Stomach (tissue), 9 donors: Measurements from ENCODE around the gene APOL4. TPM values are rescaled to one million over a fixed set of nuclear protein-coding genes. Genes with fewer than 3 reads are reported as not detected.

Experiments used
- DNase-seq, 2 donors: peaks; one replicate each; pipeline versions ENCODE4 v3.0.0 to v3.0.0-alpha.2; 2013 to 2019
- H3K27ac ChIP-seq, 5 donors: fragments of 200-600 bp in 4 of 5; sonication (generic) in 4 of 5; one replicate each; pipeline ENCODE4 v1.5.1; 2013 to 2019; ENCODE audit warnings: mild to moderate bottlenecking in 1 of 5, moderate library complexity in 1 of 5
- H3K27me3 ChIP-seq, 3 donors: fragments of 200-600 bp; sonication (generic); one replicate each; pipeline ENCODE4 v1.5.1; 2017 to 2019; ENCODE audit warnings: mixed run types in 1 of 3
- H3K36me3 ChIP-seq, 4 donors: fragments of 200-600 bp; sonication (generic); 1 replicate in 3 of 4; 2 replicates in 1 of 4; pipeline ENCODE4 v1.5.1; 2016 to 2019
- H3K4me1 ChIP-seq, 4 donors: fragments of 200-600 bp; sonication (generic); one replicate each; pipeline ENCODE4 v1.5.1; 2016 to 2019
- H3K4me3 ChIP-seq, 4 donors: fragments of 200-600 bp; sonication (generic) in 3 of 4; one replicate each; pipeline ENCODE4 v1.5.1; 2016 to 2019; ENCODE audit warnings: mild to moderate bottlenecking in 1 of 4
- H3K9me3 ChIP-seq, 4 donors: fragments of 200-600 bp; sonication (generic); one replicate each; pipeline ENCODE4 v1.5.1; 2016 to 2019
- CTCF ChIP-seq, 7 experiments: fragments of 450-650 bp in 4 of 7; fragments of 200-600 bp in 3 of 7; sonication (generic) in 3 of 7; IDR thresholded peaks; one replicate each; pipeline ENCODE4 v1.5.1; 2016 to 2019; ENCODE audit warnings: antibody characterized with exemption in 7 of 7, control low read depth in 2 of 7, mild to moderate bottlenecking in 1 of 7
- EP300 ChIP-seq: sonication (generic); formaldehyde crosslinking; IDR thresholded peaks from one replicate; pipeline ENCODE4 v1.6.1; 2017; ENCODE audit warnings: antibody characterized with exemption
- POLR2A ChIP-seq, 4 donors: fragments of 450-650 bp; IDR thresholded peaks; one replicate each; pipeline ENCODE4 v1.6.1; 2016; ENCODE audit warnings: antibody characterized with exemption in 4 of 4, control low read depth in 2 of 4, mild to moderate bottlenecking in 1 of 4, moderate library complexity in 1 of 4
- POLR2AphosphoS5 ChIP-seq, 3 donors: sonication (generic); formaldehyde crosslinking; IDR thresholded peaks; one replicate each; pipeline ENCODE4 v1.6.1; 2016; ENCODE audit warnings: antibody characterized with exemption in 3 of 3
- WGBS, 5 donors: extraction: QIAGEN DNeasy Blood & Tissue Kit in 3 of 5; methylation state at CpG; one replicate each; pipeline versions ENCODE4 v1.1.5 to v1.1.7; 2013 to 2018; 5-methylcytosine and 5-hydroxymethylcytosine counted together
- intact Hi-C: fragments of 100-400 bp; cut with DNase I; formaldehyde crosslinking; loops from one replicate; pipeline ENCODE4 v1.15.1; 2023; ENCODE audit warnings: low total_unique reads
- polyA plus RNA-seq, 3 donors: library from polyadenylated mRNA; stranded (reverse); fragments of 200-250 nt; gene quantifications; one replicate each; pipeline ENCODE4 v1.2.3, GENCODE V29; 2013
- total RNA-seq, 5 donors: library from RNA; depleted of rRNA; stranded (reverse); fragments of >200 nt; gene quantifications; one replicate each; pipeline versions ENCODE4 v1.1.0 to v1.2.3, GENCODE V29; 2014 to 2016
- donor health status: healthy with polysubstance abuse.
- donor health status: Bipolar disorder and iron deficiency.
- donor health status: healthy.

Gene APOL4
- total and polyA plus RNA-seq, 8 donors, result 1.2 to 13.2 (median 8.9) TPM; not detected in 2

GRCh38 chr22:36237462-36238372 is 36.1 kb upstream of the APOL4 start:
- Histone ChIP-seq H3K4me3 (peak overlapping the region; percentile 56 to 71 (median 68)), H3K9me3 (no peaks in the 10 kb centered on the region), H3K4me1 (peaks cover 37 to 67% (median 55%) of the 10 kb centered on the region in 4 donors), H3K27me3 (no peaks in the 10 kb centered on the region), H3K27ac (peak overlapping the region; percentile 41 to 95 (median 93)), H3K36me3 (peaks cover 6 to 41% (median 20%) of the 10 kb centered on the region in 4 donors)
- DNase-seq, result peak in 1 of 2 donors; percentile 54
- WGBS, 5 donors, result 52 to 64% (median 55%) methylated on average over 12 of the region's 12 CpGs
- intact Hi-C loops, result no loop called here
- TF ChIP-seq CTCF (IDR thresholded peaks at IDR 0.05) (no peak), POLR2AphosphoS5 (IDR thresholded peaks at IDR 0.05) (no peak), POLR2A (IDR thresholded peaks at IDR 0.05) (no peak), EP300 (no peak)

- WGBS, 5 donors, result 77 to 83% (median 79%) methylated on average over 13 to 14 of the region's 14 CpGs
- Histone ChIP-seq H3K36me3 (peaks cover 12 to 52% (median 30%) of the 10 kb centered on the region in 4 donors), H3K4me3 (peak overlapping the region; percentile 56 to 71 (median 68)), H3K4me1 (peaks cover 37 to 67% (median 56%) of the 10 kb centered on the region in 4 donors), H3K9me3 (no peaks in the 10 kb centered on the region), H3K27me3 (no peaks in the 10 kb centered on the region), H3K27ac (peak overlapping the region in 4 of 5 donors; percentile 90 to 95 (median 94))
- intact Hi-C loops, result no loop called here
- no peak for DNase-seq
- TF ChIP-seq POLR2AphosphoS5 (IDR thresholded peaks at IDR 0.05), result no peak
- TF ChIP-seq CTCF (IDR thresholded peaks at IDR 0.05), result no peak
- no peak for TF ChIP-seq EP300
- TF ChIP-seq POLR2A (IDR thresholded peaks at IDR 0.05), result no peak
Measured at GRCh38 chr22:36236388-36237319, 35.0 kb upstream of the APOL4 start.

- H3K27me3 ChIP-seq, result no peaks in the 10 kb centered on the region
- peaks cover 21 to 63% (median 41%) of the 10 kb centered on the region in 4 donors for H3K36me3 ChIP-seq
- DNase-seq, result no peak
- peak overlapping the region in 1 of 4 donors; percentile 69 for H3K4me3 ChIP-seq
- TF ChIP-seq POLR2A (IDR thresholded peaks at IDR 0.05) (no peak), EP300 (no peak), POLR2AphosphoS5 (IDR thresholded peaks at IDR 0.05) (no peak), CTCF (IDR thresholded peaks at IDR 0.05) (no peak)
- no peaks in the 10 kb centered on the region for H3K9me3 ChIP-seq
- 75 to 83% (median 80%) methylated on average over 3 of the region's 3 CpGs for WGBS, 5 donors
- peaks cover 37 to 67% (median 56%) of the 10 kb centered on the region in 4 donors for H3K4me1 ChIP-seq
- intact Hi-C loops, result no loop called here
- H3K27ac ChIP-seq, result no peak overlapping the region
Measured at GRCh38 chr22:36235585-36235984, 34.0 kb upstream of the APOL4 start.

GRCh38 chr22:36234919-36235318 is 33.3 kb upstream of the APOL4 start:
- Histone ChIP-seq H3K4me3 (peak overlapping the region in 1 of 4 donors; percentile 69), H3K9me3 (no peaks in the 10 kb centered on the region), H3K27ac (no peak overlapping the region), H3K36me3 (peaks cover 28 to 69% (median 48%) of the 10 kb centered on the region in 4 donors), H3K27me3 (no peaks in the 10 kb centered on the region), H3K4me1 (peaks cover 35 to 64% (median 54%) of the 10 kb centered on the region in 4 donors)
- 54 to 71% (median 67%) methylated on average over 2 of the region's 2 CpGs for WGBS, 5 donors
- intact Hi-C loops, result no loop called here
- DNase-seq, result no peak
- TF ChIP-seq CTCF (IDR thresholded peaks at IDR 0.05) (no peak), POLR2AphosphoS5 (IDR thresholded peaks at IDR 0.05) (no peak), POLR2A (IDR thresholded peaks at IDR 0.05) (no peak), EP300 (no peak)
